Measurements from ENCODE around the gene B4GALT6. TPM values are rescaled to one million over a fixed set of nuclear protein-coding genes. Genes with fewer than 3 reads are reported as not detected.
A peak's percentile ranks its signal among the peaks of the same experiment; 100 is the strongest.

The B4GALT6 gene
- total and polyA plus RNA-seq, 2 of the 13 experiments (the other 11 are each of a cell fraction or from before 2014, with no cell fraction given) = 1.9 to 3.3 TPM

GRCh38 chr18:31685097-31686082, 1.0 kb upstream of the B4GALT6 start (continued):
- TF ChIP-seq ZNF253 (CRISPR knock-in tag; IDR thresholded peaks at IDR 0.05; ENCODE audit: borderline replicate concordance) (no peak), SALL2 (CRISPR knock-in tag; IDR thresholded peaks at IDR 0.05) (peak; percentile 7; the same call in 1 of the 2 replicates), ZFX (CRISPR knock-in tag; IDR thresholded peaks at IDR 0.05; ENCODE audit: low read depth) (peak; percentile 48), FOXP4 (CRISPR knock-in tag; IDR thresholded peaks at IDR 0.05) (no peak), ZNF558 (CRISPR knock-in tag; IDR thresholded peaks at IDR 0.05; ENCODE audit: borderline replicate concordance) (no peak; the same call in 1 of the 2 replicates), NFYB (CRISPR knock-in tag; IDR thresholded peaks at IDR 0.05) (peak; percentile 56; the same call in 1 of the 2 replicates), NFKB2 (CRISPR knock-in tag; IDR thresholded peaks at IDR 0.05; ENCODE audit: borderline replicate concordance) (peak; percentile 24; the same call in 1 of the 2 replicates), MYC (CRISPR knock-in tag; IDR thresholded peaks at IDR 0.05; ENCODE audit: borderline replicate concordance) (0 out of 2 replicates have a peak, but pooled peaks have one; percentile 29), MEIS1 (CRISPR knock-in tag; IDR thresholded peaks at IDR 0.05; ENCODE audit: borderline replicate concordance) (no peak), ZBTB25 (CRISPR knock-in tag; IDR thresholded peaks at IDR 0.05) (peak; percentile 48; the same call in 1 of the 2 replicates), PRDM15 (CRISPR knock-in tag; IDR thresholded peaks at IDR 0.05) (no peak), ZFP36 (IDR thresholded peaks at IDR 0.05; ENCODE audit: borderline replicate concordance, low read depth, low read length, partially characterized antibody) (no peak), ZNF142 (CRISPR knock-in tag; IDR thresholded peaks at IDR 0.05) (peak; percentile 63; the same call in 1 of the 2 replicates), ZMYM4 (CRISPR knock-in tag; IDR thresholded peaks at IDR 0.05) (peak; percentile 78)

Data from HepG2 (cell line).